ENCODE data around the gene SPAG6.

GRCh38 chr10:22346096-22346661, 883 bp downstream of the SPAG6 start:
- TF ChIP-seq, protein P1, sequence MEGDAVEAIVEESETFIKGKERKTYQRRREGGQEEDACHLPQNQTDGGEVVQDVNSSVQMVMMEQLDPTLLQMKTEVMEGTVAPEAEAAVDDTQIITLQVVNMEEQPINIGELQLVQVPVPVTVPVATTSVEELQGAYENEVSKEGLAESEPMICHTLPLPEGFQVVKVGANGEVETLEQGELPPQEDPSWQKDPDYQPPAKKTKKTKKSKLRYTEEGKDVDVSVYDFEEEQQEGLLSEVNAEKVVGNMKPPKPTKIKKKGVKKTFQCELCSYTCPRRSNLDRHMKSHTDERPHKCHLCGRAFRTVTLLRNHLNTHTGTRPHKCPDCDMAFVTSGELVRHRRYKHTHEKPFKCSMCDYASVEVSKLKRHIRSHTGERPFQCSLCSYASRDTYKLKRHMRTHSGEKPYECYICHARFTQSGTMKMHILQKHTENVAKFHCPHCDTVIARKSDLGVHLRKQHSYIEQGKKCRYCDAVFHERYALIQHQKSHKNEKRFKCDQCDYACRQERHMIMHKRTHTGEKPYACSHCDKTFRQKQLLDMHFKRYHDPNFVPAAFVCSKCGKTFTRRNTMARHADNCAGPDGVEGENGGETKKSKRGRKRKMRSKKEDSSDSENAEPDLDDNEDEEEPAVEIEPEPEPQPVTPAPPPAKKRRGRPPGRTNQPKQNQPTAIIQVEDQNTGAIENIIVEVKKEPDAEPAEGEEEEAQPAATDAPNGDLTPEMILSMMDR (conservative IDR thresholded peaks at IDR 0.05; ENCODE audit: low read depth in 2 of 2): no peak
- TF ChIP-seq REST (IDR thresholded peaks at IDR 0.05; ENCODE audit: unreplicated experiment) (no peak), EZH2 (IDR thresholded peaks at IDR 0.05; ENCODE audit: low read depth, unreplicated experiment) (peak; percentile 87), NANOG (IDR thresholded peaks at IDR 0.05; ENCODE audit: borderline replicate concordance) (no peak), JUNB (IDR thresholded peaks at IDR 0.05; ENCODE audit: unreplicated experiment) (no peak), POLR2AphosphoS5 (IDR thresholded peaks at IDR 0.05; ENCODE audit: low read depth) (no peak), CREB1 (CRISPR knock-in tag; IDR thresholded peaks at IDR 0.05; ENCODE audit: low read depth) (no peak), STAT1 (IDR thresholded peaks at IDR 0.05; ENCODE audit: unreplicated experiment) (no peak), EZH2phosphoT487 (IDR thresholded peaks at IDR 0.05; ENCODE audit: unreplicated experiment) (no peak), ZNF114 (CRISPR knock-in tag; IDR thresholded peaks at IDR 0.05) (no peak), ZNF331 (CRISPR knock-in tag; IDR thresholded peaks at IDR 0.05; ENCODE audit: low read depth) (no peak)
- TF ChIP-seq, protein P2, sequence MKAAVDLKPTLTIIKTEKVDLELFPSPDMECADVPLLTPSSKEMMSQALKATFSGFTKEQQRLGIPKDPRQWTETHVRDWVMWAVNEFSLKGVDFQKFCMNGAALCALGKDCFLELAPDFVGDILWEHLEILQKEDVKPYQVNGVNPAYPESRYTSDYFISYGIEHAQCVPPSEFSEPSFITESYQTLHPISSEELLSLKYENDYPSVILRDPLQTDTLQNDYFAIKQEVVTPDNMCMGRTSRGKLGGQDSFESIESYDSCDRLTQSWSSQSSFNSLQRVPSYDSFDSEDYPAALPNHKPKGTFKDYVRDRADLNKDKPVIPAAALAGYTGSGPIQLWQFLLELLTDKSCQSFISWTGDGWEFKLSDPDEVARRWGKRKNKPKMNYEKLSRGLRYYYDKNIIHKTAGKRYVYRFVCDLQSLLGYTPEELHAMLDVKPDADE (IDR thresholded peaks at IDR 0.05): no peak
- TF ChIP-seq, protein P3, sequence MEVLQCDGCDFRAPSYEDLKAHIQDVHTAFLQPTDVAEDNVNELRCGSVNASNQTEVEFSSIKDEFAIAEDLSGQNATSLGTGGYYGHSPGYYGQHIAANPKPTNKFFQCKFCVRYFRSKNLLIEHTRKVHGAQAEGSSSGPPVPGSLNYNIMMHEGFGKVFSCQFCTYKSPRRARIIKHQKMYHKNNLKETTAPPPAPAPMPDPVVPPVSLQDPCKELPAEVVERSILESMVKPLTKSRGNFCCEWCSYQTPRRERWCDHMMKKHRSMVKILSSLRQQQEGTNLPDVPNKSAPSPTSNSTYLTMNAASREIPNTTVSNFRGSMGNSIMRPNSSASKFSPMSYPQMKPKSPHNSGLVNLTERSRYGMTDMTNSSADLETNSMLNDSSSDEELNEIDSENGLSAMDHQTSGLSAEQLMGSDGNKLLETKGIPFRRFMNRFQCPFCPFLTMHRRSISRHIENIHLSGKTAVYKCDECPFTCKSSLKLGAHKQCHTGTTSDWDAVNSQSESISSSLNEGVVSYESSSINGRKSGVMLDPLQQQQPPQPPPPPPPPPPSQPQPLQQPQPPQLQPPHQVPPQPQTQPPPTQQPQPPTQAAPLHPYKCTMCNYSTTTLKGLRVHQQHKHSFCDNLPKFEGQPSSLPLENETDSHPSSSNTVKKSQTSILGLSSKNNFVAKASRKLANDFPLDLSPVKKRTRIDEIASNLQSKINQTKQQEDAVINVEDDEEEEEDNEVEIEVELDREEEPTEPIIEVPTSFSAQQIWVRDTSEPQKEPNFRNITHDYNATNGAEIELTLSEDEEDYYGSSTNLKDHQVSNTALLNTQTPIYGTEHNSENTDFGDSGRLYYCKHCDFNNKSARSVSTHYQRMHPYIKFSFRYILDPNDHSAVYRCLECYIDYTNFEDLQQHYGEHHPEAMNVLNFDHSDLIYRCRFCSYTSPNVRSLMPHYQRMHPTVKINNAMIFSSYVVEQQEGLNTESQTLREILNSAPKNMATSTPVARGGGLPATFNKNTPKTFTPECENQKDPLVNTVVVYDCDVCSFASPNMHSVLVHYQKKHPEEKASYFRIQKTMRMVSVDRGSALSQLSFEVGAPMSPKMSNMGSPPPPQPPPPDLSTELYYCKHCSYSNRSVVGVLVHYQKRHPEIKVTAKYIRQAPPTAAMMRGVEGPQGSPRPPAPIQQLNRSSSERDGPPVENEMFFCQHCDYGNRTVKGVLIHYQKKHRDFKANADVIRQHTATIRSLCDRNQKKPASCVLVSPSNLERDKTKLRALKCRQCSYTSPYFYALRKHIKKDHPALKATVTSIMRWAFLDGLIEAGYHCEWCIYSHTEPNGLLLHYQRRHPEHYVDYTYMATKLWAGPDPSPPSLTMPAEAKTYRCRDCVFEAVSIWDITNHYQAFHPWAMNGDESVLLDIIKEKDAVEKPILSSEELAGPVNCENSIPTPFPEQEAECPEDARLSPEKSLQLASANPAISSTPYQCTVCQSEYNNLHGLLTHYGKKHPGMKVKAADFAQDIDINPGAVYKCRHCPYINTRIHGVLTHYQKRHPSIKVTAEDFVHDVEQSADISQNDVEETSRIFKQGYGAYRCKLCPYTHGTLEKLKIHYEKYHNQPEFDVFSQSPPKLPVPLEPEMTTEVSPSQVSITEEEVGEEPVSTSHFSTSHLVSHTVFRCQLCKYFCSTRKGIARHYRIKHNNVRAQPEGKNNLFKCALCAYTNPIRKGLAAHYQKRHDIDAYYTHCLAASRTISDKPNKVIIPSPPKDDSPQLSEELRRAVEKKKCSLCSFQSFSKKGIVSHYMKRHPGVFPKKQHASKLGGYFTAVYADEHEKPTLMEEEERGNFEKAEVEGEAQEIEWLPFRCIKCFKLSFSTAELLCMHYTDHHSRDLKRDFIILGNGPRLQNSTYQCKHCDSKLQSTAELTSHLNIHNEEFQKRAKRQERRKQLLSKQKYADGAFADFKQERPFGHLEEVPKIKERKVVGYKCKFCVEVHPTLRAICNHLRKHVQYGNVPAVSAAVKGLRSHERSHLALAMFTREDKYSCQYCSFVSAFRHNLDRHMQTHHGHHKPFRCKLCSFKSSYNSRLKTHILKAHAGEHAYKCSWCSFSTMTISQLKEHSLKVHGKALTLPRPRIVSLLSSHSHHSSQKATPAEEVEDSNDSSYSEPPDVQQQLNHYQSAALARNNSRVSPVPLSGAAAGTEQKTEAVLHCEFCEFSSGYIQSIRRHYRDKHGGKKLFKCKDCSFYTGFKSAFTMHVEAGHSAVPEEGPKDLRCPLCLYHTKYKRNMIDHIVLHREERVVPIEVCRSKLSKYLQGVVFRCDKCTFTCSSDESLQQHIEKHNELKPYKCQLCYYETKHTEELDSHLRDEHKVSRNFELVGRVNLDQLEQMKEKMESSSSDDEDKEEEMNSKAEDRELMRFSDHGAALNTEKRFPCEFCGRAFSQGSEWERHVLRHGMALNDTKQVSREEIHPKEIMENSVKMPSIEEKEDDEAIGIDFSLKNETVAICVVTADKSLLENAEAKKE (CRISPR knock-in tag; IDR thresholded peaks at IDR 0.05): no peak
